ENCODE data around the gene ELK1.

The ELK1 gene

DNA sequence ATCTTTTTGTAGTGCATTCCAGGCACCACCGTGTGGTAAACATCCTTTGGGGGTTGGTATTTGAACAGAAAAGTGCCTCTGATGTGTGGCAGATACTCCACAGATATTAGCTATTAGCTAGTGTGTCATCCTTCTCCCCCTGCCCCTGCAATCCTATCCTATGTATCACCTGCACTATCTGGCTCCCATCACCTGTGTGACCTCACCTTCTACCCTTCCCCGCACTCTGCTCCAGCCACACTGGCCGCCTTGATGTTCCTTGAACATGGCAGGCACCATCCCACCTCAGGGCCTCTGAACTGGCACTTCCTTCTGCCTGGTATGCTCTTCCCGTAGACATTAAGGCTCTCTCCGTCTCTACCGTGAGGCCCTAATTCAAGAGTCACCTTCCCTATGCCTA lies 3.7 kb downstream of the ELK1 start:
- H3K9me3 ChIP-seq (ENCODE audit: control insufficient read depth in 2 of 2, low read length in 2 of 2) = no peaks in the 10 kb centered on the region
- no peak overlapping the region for H3K27ac ChIP-seq (ENCODE audit: low read depth in 2 of 2, low read length in 2 of 2)
- H3K36me3 ChIP-seq (ENCODE audit: control insufficient read depth in 2 of 2, insufficient read depth in 2 of 2, low read length in 2 of 2) = no peaks in the 10 kb centered on the region
- H3K27me3 ChIP-seq (ENCODE audit: control insufficient read depth in 2 of 2, insufficient read depth in 2 of 2, low read length in 2 of 2) = no peaks in the 10 kb centered on the region
- no peak overlapping the region for H3K4me3 ChIP-seq (ENCODE audit: low read length in 2 of 2)
- peaks cover 3 to 11% of the 10 kb centered on the region in 2 donors for H3K4me1 ChIP-seq (ENCODE audit: control insufficient read depth in 2 of 2, insufficient read depth in 2 of 2, low read length in 2 of 2)
- H3K9ac ChIP-seq (ENCODE audit: low read depth in 1 of 2, low read length in 2 of 2) = no peak overlapping the region

- Histone ChIP-seq H3K4me3 (ENCODE audit: low read length in 2 of 2) (no peak overlapping the region), H3K27ac (ENCODE audit: low read depth in 2 of 2, low read length in 2 of 2) (no peak overlapping the region), H3K4me1 (ENCODE audit: control insufficient read depth in 2 of 2, insufficient read depth in 2 of 2, low read length in 2 of 2) (peaks cover 3 to 6% of the 10 kb centered on the region in 2 donors), H3K9ac (ENCODE audit: low read depth in 1 of 2, low read length in 2 of 2) (no peak overlapping the region), H3K27me3 (ENCODE audit: control insufficient read depth in 2 of 2, insufficient read depth in 2 of 2, low read length in 2 of 2) (no peaks in the 10 kb centered on the region), H3K9me3 (ENCODE audit: control insufficient read depth in 2 of 2, low read length in 2 of 2) (no peaks in the 10 kb centered on the region), H3K36me3 (ENCODE audit: control insufficient read depth in 2 of 2, insufficient read depth in 2 of 2, low read length in 2 of 2) (peaks cover 4 to 6% of the 10 kb centered on the region in 2 donors)
Observed at GRCh38 chrX:47645530-47645929, 4.8 kb downstream of the ELK1 start.

- Histone ChIP-seq H3K4me3 (ENCODE audit: low read length in 2 of 2) (no peak overlapping the region), H3K36me3 (ENCODE audit: control insufficient read depth in 2 of 2, insufficient read depth in 2 of 2, low read length in 2 of 2) (peaks cover 10% of the 10 kb centered on the region in 2 donors), H3K27ac (ENCODE audit: low read depth in 2 of 2, low read length in 2 of 2) (no peak overlapping the region), H3K9me3 (ENCODE audit: control insufficient read depth in 2 of 2, low read length in 2 of 2) (no peaks in the 10 kb centered on the region), H3K4me1 (ENCODE audit: control insufficient read depth in 2 of 2, insufficient read depth in 2 of 2, low read length in 2 of 2) (peaks cover 3 to 6% of the 10 kb centered on the region in 2 donors), H3K27me3 (ENCODE audit: control insufficient read depth in 2 of 2, insufficient read depth in 2 of 2, low read length in 2 of 2) (no peaks in the 10 kb centered on the region), H3K9ac (ENCODE audit: low read depth in 1 of 2, low read length in 2 of 2) (no peak overlapping the region)
Observed at GRCh38 chrX:47644557-47645091, 5.7 kb downstream of the ELK1 start.

DNA sequence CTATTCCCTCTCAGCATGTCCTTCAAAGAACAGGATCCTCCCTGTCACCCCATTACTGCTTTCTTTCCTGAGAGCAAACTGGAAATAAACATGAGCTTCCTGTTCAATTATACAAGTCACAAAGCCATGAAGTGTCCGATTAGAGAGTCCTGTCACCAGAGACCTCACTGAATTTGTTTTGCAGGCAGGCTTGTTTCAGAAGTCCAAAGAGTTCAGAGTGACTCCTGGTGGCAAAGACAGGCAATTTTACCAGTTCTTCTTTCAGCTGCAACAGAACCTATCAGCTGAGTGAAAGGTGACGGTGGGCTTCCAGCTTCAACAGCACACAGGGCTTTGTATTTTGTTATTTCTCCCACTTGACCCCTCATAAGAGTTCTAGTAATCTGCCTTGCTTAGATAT lies 6.4 kb downstream of the ELK1 start:
- no peak overlapping the region for H3K27ac ChIP-seq (ENCODE audit: low read depth in 2 of 2, low read length in 2 of 2)

GRCh38 chrX:47638816-47639215 lies 11.5 kb downstream of the ELK1 start:
- Histone ChIP-seq H3K36me3 (ENCODE audit: control insufficient read depth in 2 of 2, insufficient read depth in 2 of 2, low read length in 2 of 2) (peaks cover 12 to 15% of the 10 kb centered on the region in 2 donors), H3K9ac (ENCODE audit: low read depth in 1 of 2, low read length in 2 of 2) (no peak overlapping the region), H3K4me3 (ENCODE audit: low read length in 2 of 2) (no peak overlapping the region), H3K4me1 (ENCODE audit: control insufficient read depth in 2 of 2, insufficient read depth in 2 of 2, low read length in 2 of 2) (no peaks in the 10 kb centered on the region), H3K27ac (ENCODE audit: low read depth in 2 of 2, low read length in 2 of 2) (no peak overlapping the region), H3K27me3 (ENCODE audit: control insufficient read depth in 2 of 2, insufficient read depth in 2 of 2, low read length in 2 of 2) (no peaks in the 10 kb centered on the region), H3K9me3 (ENCODE audit: control insufficient read depth in 2 of 2, low read length in 2 of 2) (no peaks in the 10 kb centered on the region)

More for the DNA sequence above, 6.4 kb downstream of the ELK1 start:
- no peak overlapping the region for H3K9ac ChIP-seq (ENCODE audit: low read depth in 1 of 2, low read length in 2 of 2)
- H3K27me3 ChIP-seq (ENCODE audit: control insufficient read depth in 2 of 2, insufficient read depth in 2 of 2, low read length in 2 of 2) = no peaks in the 10 kb centered on the region
- H3K9me3 ChIP-seq (ENCODE audit: control insufficient read depth in 2 of 2, low read length in 2 of 2) = no peaks in the 10 kb centered on the region
- H3K4me1 ChIP-seq (ENCODE audit: control insufficient read depth in 2 of 2, insufficient read depth in 2 of 2, low read length in 2 of 2) = peaks cover 0 to under 1% of the 10 kb centered on the region in 2 donors
- H3K4me3 ChIP-seq (ENCODE audit: low read length in 2 of 2) = no peak overlapping the region
- peaks cover 10 to 13% of the 10 kb centered on the region in 2 donors for H3K36me3 ChIP-seq (ENCODE audit: control insufficient read depth in 2 of 2, insufficient read depth in 2 of 2, low read length in 2 of 2)

GRCh38 chrX:47637546-47638195 lies 12.7 kb downstream of the ELK1 start:
- no peak overlapping the region for H3K4me3 ChIP-seq (ENCODE audit: low read length in 2 of 2)
- no peak overlapping the region for H3K9ac ChIP-seq (ENCODE audit: low read depth in 1 of 2, low read length in 2 of 2)
- H3K27me3 ChIP-seq (ENCODE audit: control insufficient read depth in 2 of 2, insufficient read depth in 2 of 2, low read length in 2 of 2) = no peaks in the 10 kb centered on the region
- H3K36me3 ChIP-seq (ENCODE audit: control insufficient read depth in 2 of 2, insufficient read depth in 2 of 2, low read length in 2 of 2) = peaks cover 12 to 15% of the 10 kb centered on the region in 2 donors
- H3K9me3 ChIP-seq (ENCODE audit: control insufficient read depth in 2 of 2, low read length in 2 of 2) = no peaks in the 10 kb centered on the region
- no peaks in the 10 kb centered on the region for H3K4me1 ChIP-seq (ENCODE audit: control insufficient read depth in 2 of 2, insufficient read depth in 2 of 2, low read length in 2 of 2)
- H3K27ac ChIP-seq (ENCODE audit: low read depth in 2 of 2, low read length in 2 of 2) = no peak overlapping the region

DNA sequence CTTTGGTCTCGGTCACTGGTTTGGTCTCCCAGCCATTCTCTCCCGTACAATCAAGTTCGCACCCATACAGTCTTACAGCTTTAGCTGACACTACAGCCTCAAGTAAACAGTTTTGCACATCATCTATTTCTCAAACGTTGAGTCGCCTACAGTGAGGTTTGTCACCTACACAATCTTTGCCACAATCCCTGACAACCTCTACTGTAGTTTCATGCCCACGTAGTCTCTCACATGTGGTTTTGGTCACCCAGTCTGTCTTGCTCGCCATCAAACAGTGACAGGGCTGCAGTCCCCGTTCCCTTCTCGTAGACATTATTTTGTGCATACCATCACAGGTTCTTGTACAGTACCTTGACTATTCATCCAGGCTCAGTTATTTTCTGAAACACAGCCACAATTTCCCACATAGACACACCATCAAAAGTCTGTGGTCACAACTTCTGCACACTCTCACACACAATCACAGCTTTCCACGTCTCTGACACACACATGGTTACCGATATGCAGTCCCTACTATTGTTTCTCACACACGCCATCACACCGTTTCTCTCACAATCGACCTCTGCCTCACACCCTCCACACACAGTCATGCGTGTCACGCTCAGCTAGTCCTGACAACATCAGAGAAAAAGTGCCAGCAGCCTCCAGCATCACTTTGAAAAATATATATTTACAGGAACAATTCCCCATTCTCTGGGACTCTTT lies 15.3 kb downstream of the ELK1 start:
- Histone ChIP-seq H3K4me3 (ENCODE audit: low read length in 2 of 2) (no peak overlapping the region), H3K9ac (ENCODE audit: low read depth in 1 of 2, low read length in 2 of 2) (no peak overlapping the region), H3K36me3 (ENCODE audit: control insufficient read depth in 2 of 2, insufficient read depth in 2 of 2, low read length in 2 of 2) (peaks cover 6% of the 10 kb centered on the region in 2 donors), H3K4me1 (ENCODE audit: control insufficient read depth in 2 of 2, insufficient read depth in 2 of 2, low read length in 2 of 2) (no peaks in the 10 kb centered on the region), H3K27me3 (ENCODE audit: control insufficient read depth in 2 of 2, insufficient read depth in 2 of 2, low read length in 2 of 2) (no peaks in the 10 kb centered on the region), H3K9me3 (ENCODE audit: control insufficient read depth in 2 of 2, low read length in 2 of 2) (no peaks in the 10 kb centered on the region), H3K27ac (ENCODE audit: low read depth in 2 of 2, low read length in 2 of 2) (no peak overlapping the region)

DNA sequence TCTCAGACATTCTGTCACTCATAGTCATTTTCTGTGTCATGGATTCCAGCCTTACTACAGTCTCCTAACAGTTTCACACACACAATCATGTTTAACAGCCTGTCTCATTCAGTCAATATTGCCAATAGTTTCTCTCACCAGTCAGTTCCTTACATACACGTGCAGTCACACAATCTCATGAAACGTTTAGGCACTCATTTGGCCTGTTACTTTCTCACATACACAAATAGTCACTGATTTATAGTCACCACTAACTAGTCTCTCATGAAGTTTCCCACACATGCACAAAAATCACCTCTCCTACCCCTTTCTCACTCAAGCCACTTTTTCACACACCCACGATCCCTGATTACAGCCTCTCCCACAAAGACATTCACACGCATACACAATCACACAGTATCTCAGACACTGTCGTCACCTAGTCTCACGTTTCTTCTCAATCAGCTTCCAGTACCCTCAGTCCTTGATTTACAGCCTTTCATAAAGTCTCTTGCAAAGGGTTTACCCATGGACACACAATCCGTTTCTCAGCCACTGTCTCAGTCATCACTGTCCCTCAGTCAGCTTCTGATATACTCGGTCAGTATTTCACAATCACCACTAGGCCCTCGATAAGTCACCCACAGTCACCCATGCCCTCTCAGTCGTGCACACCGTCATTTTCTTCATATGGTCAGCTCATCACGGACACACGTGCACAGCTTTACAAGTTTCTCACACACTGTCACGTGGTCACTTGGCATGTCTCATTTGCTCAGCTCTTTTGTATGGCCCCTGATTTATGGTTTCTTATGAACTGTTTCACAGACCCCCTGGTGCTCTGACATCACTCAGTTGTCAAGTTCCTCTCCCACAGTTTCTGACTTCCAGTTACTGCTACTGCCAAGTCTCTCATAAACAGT lies 16.4 kb downstream of the ELK1 start:
- no peaks in the 10 kb centered on the region for H3K27me3 ChIP-seq (ENCODE audit: control insufficient read depth in 2 of 2, insufficient read depth in 2 of 2, low read length in 2 of 2)
- no peak overlapping the region for H3K9ac ChIP-seq (ENCODE audit: low read depth in 1 of 2, low read length in 2 of 2)
- no peaks in the 10 kb centered on the region for H3K9me3 ChIP-seq (ENCODE audit: control insufficient read depth in 2 of 2, low read length in 2 of 2)
- H3K27ac ChIP-seq (ENCODE audit: low read depth in 2 of 2, low read length in 2 of 2) = no peak overlapping the region
- H3K4me1 ChIP-seq (ENCODE audit: control insufficient read depth in 2 of 2, insufficient read depth in 2 of 2, low read length in 2 of 2) = no peaks in the 10 kb centered on the region
- peaks cover 2 to 3% of the 10 kb centered on the region in 2 donors for H3K36me3 ChIP-seq (ENCODE audit: control insufficient read depth in 2 of 2, insufficient read depth in 2 of 2, low read length in 2 of 2)
- no peak overlapping the region for H3K4me3 ChIP-seq (ENCODE audit: low read length in 2 of 2)

DNA sequence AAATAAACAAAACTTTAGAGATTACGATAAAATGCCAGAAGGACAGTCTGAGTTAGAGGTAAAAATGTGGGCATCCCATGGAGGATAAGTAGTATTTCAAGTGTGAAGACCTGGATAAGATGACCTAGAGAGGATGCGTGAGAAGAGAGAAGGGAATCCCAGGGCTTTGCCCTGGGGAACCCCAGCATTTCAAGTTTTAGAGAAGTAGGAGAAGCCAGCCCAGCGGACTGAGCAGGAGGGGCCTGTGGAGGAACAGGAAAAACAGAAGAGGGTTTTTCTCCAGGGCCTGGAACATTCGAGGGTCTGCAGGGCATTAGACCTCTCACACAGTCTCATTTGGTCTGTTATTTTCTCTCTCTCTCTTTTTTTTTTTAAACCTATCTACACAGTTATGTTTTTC lies 17.7 kb downstream of the ELK1 start:
- Histone ChIP-seq H3K27me3 (ENCODE audit: control insufficient read depth in 2 of 2, insufficient read depth in 2 of 2, low read length in 2 of 2) (no peaks in the 10 kb centered on the region), H3K36me3 (ENCODE audit: control insufficient read depth in 2 of 2, insufficient read depth in 2 of 2, low read length in 2 of 2) (peaks cover 0 to 3% of the 10 kb centered on the region in 2 donors), H3K9ac (ENCODE audit: low read depth in 1 of 2, low read length in 2 of 2) (no peak overlapping the region), H3K4me3 (ENCODE audit: low read length in 2 of 2) (no peak overlapping the region), H3K27ac (ENCODE audit: low read depth in 2 of 2, low read length in 2 of 2) (no peak overlapping the region), H3K4me1 (ENCODE audit: control insufficient read depth in 2 of 2, insufficient read depth in 2 of 2, low read length in 2 of 2) (no peaks in the 10 kb centered on the region), H3K9me3 (ENCODE audit: control insufficient read depth in 2 of 2, low read length in 2 of 2) (no peaks in the 10 kb centered on the region)

- H3K36me3 ChIP-seq (ENCODE audit: control insufficient read depth in 2 of 2, insufficient read depth in 2 of 2, low read length in 2 of 2) = no peaks in the 10 kb centered on the region
- no peak overlapping the region for H3K27ac ChIP-seq (ENCODE audit: low read depth in 2 of 2, low read length in 2 of 2)
- no peaks in the 10 kb centered on the region for H3K9me3 ChIP-seq (ENCODE audit: control insufficient read depth in 2 of 2, low read length in 2 of 2)
- no peaks in the 10 kb centered on the region for H3K27me3 ChIP-seq (ENCODE audit: control insufficient read depth in 2 of 2, insufficient read depth in 2 of 2, low read length in 2 of 2)
- H3K4me1 ChIP-seq (ENCODE audit: control insufficient read depth in 2 of 2, insufficient read depth in 2 of 2, low read length in 2 of 2) = no peaks in the 10 kb centered on the region
- no peak overlapping the region for H3K9ac ChIP-seq (ENCODE audit: low read depth in 1 of 2, low read length in 2 of 2)
- no peak overlapping the region for H3K4me3 ChIP-seq (ENCODE audit: low read length in 2 of 2)
Observed at GRCh38 chrX:47631676-47632075, 18.7 kb downstream of the ELK1 start.
